DND-41 (cell line): ENCODE measurements around the gene CAPN1.

ENCODE experiments used
- CTCF ChIP-seq: IDR thresholded peaks from 2 replicates; pipeline ENCODE4 v1.5.1; 2012; ENCODE audit warnings: borderline replicate concordance, low read length, moderate library complexity, mild to moderate bottlenecking; ENCODE audit not compliant: poor library complexity, severe bottlenecking; ENCODE audit errors: extremely low read depth
- EZH2 ChIP-seq: IDR thresholded peaks from 3 replicates; pipeline ENCODE4 v1.6.1; 2012; ENCODE audit warnings: borderline replicate concordance, low read depth, mild to moderate bottlenecking, moderate library complexity, low read length, inconsistent platforms; ENCODE audit not compliant: severe bottlenecking

DNA sequence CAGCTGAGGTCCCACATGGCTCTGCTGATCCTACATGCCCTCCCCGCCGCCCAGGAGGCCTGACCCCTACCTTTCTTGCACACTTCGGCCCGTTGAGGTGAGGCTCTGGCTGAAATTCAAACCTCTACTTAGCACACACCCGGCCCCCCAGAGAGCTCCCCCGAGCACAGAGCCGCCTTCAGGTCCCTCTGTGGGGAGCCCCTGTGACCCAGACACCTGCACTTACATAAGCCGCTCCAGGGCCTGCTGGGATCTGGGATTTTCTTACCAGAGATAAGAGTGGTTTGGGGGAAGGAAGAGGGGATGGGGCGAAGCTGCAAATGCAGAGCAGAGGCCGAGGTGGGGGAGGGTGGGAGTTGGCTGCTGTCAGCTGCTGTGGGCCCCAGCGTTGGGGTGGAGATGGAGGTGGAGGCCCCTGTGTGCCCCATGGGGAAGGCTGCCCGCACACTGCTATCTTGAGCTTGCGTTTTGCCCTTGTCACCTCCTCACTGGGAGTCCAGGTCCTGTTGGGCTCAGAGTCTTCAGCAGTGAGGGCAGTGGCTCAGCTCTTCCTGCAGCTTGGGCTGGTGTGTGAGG, 30.6 kb downstream of the CAPN1 start:
- no peak for TF ChIP-seq EZH2
- TF ChIP-seq CTCF = no peak
